Measurements from ENCODE around the gene UPP2.

UPP2 gene

GRCh38 chr2:158140201-158140600, 38.5 kb downstream of the UPP2 start:
- no peak for DNase-seq

GRCh38 chr2:158142165-158142564, 40.5 kb downstream of the UPP2 start:
- DNase-seq = no peak

- DNase-seq = no peak
Measured at GRCh38 chr2:158142568-158143332, 41.1 kb downstream of the UPP2 start.

- no peak for DNase-seq
Measured at GRCh38 chr2:158143703-158144360, 42.2 kb downstream of the UPP2 start.

- DNase-seq = no peak
Measured at GRCh38 chr2:158144914-158145625, 43.4 kb downstream of the UPP2 start.

GRCh38 chr2:158153270-158154015, 51.8 kb downstream of the UPP2 start:
- DNase-seq = no peak

- no peak for DNase-seq
Measured at GRCh38 chr2:158154596-158154995, 52.9 kb downstream of the UPP2 start.

GRCh38 chr2:158172719-158173118, 71.0 kb downstream of the UPP2 start:
- DNase-seq = no peak

GRCh38 chr2:158174495-158174894, 72.8 kb downstream of the UPP2 start:
- no peak for DNase-seq

- no peak for DNase-seq
Measured at GRCh38 chr2:158174956-158175355, 73.3 kb downstream of the UPP2 start.

- no peak for DNase-seq
Measured at GRCh38 chr2:158178646-158179045, 77.0 kb downstream of the UPP2 start.

GRCh38 chr2:158179660-158180059, 78.0 kb downstream of the UPP2 start:
- DNase-seq = no peak

- no peak for DNase-seq
Measured at GRCh38 chr2:158181171-158181570, 79.5 kb downstream of the UPP2 start.

GRCh38 chr2:158182676-158183295, 81.1 kb downstream of the UPP2 start:
- DNase-seq = no peak

GRCh38 chr2:158184001-158184400, 82.3 kb downstream of the UPP2 start:
- peak in 20 of 51 donors; percentile 3 to 63 (median 22) for DNase-seq

GRCh38 chr2:158184556-158185343, 83.1 kb downstream of the UPP2 start:
- no peak for DNase-seq
